HG02623 (cell line): ENCODE data around the gene CD72.
"Not testable (repeated sequence)": the region's sequence is repeated elsewhere in the genome, so short reads cannot be mapped to it uniquely, and the experiment has no call there.

Experiments
- ATAC-seq: cut with Tn5 transposase; IDR thresholded peaks from one replicate; pipeline ENCODE4 v1.9.1; 2021; ENCODE audit warnings: moderate library complexity; ENCODE audit not compliant: unreplicated experiment

CD72 gene

DNA sequence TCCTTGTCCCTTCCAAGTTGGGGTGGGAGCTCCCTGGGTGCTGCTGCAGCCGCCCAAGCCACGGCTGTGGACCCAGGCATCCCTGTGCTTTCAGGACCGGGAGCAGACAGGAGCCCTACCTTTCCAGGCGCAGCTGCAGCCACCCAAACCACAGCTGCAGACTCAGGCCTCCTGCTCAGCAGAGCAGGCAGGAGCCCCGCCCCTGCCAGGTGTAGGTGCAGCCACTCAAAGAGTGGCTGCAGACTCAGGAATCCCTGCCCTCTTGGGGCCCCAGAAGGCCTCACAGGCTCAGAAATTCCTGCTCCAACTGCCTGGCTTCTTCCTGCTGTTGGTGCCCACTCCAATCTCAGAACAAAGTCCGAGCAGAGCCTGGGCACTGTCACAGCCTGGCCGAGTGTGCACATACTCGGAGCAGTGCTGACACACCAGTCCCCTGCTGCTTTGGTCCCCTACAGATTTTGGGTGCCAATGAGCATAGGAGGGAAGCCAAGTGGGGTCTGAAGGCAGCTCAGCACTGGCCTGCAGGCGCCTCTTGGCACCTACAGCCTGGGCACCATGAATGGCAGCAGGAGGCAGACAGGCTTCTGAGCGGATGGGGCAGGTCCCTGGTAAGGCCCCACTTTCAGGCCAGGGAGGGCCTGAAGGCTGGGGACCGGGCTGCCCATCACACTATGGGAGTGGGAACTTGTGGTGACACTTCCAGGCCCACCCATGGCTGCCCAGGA lies 19.2 kb downstream of the CD72 start:
- ATAC-seq: no peak

DNA sequence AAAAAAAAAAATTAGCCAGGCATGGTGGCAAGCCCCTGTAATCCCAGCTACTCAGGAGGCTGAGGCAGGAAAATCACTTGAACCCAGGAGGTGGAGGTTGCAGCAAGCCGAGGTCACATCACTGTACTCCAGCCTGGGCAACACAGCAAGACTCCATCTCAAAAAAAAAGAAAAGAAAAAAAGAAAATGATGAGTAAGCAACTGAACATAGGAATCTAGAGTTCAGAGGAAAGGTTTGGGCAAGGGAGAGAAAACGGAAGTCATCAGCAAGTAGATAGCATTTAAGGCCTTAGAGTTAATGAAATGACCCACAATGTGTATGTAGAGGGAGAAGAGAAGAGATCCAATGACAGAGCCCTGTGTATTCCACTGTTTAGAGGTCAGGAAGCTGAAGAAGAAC lies 21.3 kb downstream of the CD72 start:
- ATAC-seq: not testable (repeated sequence)

DNA sequence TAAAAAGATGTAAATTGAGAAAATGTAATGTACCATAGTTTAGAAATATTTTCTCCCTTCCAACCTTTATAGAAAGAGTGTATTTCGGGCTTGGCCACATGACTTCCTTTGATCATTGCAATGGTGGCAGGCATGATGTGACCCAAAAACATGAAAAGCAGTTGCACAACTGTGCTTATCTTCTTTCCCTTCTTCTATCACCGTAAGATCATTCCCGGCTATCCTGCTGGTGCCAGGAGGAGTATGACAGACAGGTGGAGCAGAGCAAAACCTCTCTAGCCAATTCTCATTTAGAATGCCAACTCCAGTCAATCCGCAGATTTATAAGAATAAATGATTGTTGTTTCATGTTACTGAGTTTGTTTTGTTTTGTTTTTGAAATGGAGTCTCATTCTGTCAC lies 23.7 kb downstream of the CD72 start:
- ATAC-seq: no peak

DNA sequence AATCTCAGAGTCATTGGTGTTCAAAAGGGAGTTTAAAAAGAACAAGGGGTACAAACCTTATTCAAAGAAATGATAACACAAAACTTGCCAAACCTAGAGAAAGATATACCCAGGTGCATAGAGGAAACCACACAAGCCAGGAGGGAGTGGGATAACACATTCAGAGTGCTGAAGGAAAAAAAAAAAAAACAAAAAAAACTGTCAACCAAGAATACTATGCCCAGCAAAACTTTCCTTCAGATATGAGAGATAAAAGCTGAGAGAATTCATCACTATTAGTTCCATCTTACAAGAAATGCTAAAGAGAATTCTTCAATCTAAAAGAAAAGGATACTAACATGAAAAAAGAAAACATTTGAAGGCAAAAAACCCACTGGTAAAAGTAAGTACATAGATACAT lies 24.6 kb downstream of the CD72 start:
- no peak for ATAC-seq

- not testable (repeated sequence) for ATAC-seq
Observed at GRCh38 chr9:35588506-35588905, 29.7 kb downstream of the CD72 start.

GRCh38 chr9:35584681-35585080 lies 33.5 kb downstream of the CD72 start:
- ATAC-seq: not testable (repeated sequence)

- ATAC-seq: not testable (repeated sequence)
Observed at GRCh38 chr9:35583521-35583920, 34.7 kb downstream of the CD72 start.

GRCh38 chr9:35579659-35580227 lies 38.5 kb downstream of the CD72 start:
- not testable (repeated sequence) for ATAC-seq

- ATAC-seq: no peak
Observed at GRCh38 chr9:35579130-35579529, 39.1 kb downstream of the CD72 start.

DNA sequence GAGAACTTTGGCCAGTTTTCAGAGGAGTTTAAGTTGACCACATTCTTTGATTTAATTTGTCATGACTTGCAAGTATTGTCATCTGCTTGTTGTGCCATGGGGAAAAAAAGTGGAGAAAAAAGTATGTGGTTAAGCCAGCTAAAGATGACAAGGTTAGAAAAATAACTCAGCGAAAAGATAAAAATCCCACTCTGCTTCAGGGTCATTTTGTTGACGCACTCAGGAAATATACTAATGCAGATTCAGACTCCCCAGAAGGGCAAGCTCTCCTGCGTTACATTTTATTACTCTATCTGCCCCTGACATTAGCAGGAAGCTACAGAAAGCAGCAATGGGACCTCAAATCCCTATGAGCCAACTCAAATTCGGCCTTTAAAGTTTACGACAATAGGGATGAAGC lies 40.7 kb downstream of the CD72 start:
- ATAC-seq: no peak

DNA sequence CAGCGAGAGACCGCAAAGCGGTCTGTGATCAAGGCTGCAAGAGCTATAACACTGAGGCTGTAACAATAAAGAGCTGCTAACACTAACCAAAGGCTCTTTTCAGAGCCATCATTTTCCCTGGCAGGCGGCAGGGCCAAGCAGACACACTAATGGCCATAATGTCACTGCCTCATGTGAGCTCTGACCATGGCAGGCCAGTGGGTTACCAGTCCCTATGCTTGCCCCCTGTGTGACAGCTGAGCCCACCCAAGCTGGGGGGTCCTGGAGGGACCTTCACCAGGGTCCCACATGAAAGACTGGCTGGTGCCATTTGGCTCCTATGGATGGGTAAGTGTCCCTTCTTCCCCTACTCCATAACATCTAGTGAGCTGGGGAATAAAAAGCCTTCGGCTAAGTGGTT lies 42.7 kb downstream of the CD72 start:
- ATAC-seq: no peak

DNA sequence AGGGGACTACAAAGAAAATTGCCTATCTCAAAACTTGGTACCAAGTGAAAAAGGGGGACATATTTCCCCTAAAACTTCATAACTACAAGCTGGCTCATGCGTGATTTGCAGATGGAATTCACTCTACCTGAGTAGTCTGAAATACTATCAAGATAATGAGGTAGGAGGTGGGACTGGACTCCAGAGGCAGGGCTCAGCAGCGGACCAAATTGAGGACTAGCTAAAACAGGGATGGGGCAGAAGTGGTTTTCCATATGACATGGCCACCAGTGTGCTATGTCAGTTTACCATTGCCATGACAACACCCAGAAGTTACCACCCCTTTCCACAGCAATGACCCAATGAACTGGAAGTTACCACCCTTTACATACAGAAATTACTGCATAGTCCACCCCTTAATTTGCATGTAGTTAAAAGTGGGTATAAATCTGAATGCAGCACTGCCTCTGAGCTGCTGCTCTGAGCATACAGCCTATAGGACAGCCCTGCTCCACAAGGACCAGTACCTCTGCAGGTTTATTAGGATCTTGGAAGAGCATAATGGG lies 43.6 kb downstream of the CD72 start:
- no peak for ATAC-seq

DNA sequence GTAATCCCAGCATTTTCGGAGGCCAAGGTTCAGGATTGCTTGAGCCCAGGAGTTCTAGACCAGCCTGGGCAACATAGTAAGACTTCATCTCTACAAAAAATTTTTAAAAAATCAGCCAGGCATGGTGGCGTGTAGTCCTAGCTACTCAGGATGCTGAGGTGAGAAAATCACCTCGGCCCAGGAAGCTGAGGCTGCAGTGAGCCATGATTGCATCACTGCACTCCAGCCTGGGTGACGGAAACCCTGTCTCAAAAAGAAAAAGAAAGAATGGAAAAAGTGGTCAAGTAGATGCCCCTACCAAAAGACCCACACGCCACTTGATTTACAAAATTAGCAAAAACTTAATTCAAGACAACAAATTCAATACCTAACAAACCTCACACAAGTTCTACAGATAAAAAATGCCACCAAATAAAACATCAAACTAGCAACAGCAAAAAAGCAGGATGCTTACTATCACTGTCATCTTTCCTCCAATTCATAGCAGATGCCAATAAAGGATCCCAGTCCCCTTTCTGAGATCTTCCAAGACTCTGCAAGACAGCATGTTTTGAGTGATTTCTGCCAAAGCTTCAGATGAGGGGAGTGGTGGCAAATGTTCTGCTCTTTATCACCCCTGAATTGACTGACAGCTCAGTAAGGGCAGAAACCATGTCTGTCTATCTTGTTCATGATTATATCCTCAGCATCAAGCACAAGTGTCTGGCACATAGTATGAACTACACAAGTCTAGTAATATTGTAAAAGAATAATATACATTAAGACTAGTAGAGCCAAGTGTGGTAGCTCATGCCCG lies 47.3 kb downstream of the CD72 start:
- no peak for ATAC-seq

- peak; percentile 55 for ATAC-seq
Observed at GRCh38 chr9:35569206-35569605, 49.0 kb downstream of the CD72 start.

DNA sequence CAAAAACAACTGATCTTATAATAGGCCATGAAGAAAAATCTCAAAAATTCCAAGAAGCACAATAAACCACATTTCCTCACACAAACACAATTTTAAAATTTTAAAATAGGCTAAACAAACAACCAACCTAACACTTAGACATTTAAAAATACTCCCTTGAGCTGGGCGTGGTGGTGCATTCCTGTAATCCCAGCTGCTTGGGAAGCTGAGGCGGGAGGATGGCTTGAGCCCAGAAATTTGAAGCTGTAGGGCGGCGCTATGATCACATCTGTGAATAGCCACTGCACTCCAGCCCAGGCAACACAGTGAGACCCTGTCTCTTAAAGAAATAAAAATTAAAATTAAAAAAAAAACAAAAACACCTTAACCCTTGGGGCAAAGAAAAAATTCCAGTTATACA lies 50.0 kb downstream of the CD72 start:
- ATAC-seq: no peak

- ATAC-seq: no peak
Observed at GRCh38 chr9:35566417-35566816, 51.8 kb downstream of the CD72 start.

DNA sequence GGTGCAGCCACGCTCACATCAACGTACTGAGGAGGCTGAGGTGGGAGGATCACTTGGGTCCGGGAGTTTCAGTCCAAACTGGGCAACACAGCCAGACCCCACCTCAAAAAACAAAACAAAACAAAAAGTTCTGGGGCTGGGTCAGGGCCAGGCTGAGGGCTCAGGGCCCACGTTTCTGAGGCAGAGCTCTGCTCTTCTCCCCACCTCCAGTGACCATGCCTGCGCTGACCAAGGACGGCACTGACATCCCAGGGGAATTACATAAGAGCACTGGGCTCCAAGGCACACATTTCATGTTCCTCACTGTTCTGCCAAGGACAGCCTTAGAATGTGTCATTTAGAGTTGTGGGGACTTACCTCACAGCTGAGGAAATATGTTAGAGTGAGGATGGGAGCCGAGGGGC lies 53.6 kb downstream of the CD72 start:
- no peak for ATAC-seq

- no peak for ATAC-seq
Observed at GRCh38 chr9:35563791-35564197, 54.4 kb downstream of the CD72 start.

DNA sequence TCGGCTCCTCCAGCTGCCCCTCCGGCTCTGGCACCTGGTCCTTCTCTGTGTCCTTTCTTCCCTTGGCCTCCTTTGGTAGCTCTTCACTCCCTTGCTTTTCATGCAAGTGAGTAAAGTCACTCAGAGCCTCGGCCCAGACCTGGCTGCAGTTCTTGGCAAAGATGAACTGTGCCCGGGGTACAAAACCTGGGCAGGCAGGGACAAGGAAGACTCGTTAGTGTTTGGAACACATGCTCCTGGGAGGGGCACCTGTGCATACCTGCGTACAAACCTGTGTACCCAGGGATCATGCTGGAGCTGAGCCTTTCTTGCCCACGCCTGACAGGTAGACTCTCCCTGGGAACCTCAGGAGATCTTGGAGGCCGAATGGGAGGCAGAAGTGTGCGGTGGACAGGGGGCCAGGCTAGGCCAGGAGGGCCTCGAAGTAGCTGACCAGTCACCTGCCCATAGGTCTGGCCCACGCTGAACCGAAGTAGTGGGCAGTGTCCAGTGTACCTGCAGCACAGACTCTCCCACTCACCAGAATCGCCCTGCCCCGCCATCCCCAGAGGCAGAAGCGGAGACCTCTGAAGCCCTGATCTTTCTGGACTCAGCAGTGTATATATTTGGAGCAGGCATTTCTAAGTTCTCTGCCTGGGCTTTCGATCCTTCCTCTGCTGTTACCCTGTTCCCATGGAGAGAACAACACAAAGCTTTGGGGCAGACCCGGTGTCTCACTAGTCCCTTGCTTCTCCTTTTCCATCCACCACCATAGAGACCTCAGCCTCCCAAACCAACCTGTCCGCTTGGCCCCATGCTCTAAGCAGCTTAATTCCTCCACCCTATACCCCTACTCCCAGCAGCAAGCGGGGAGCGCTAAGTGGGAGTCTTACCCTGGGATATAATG lies 55.1 kb downstream of the CD72 start:
- no peak for ATAC-seq

DNA sequence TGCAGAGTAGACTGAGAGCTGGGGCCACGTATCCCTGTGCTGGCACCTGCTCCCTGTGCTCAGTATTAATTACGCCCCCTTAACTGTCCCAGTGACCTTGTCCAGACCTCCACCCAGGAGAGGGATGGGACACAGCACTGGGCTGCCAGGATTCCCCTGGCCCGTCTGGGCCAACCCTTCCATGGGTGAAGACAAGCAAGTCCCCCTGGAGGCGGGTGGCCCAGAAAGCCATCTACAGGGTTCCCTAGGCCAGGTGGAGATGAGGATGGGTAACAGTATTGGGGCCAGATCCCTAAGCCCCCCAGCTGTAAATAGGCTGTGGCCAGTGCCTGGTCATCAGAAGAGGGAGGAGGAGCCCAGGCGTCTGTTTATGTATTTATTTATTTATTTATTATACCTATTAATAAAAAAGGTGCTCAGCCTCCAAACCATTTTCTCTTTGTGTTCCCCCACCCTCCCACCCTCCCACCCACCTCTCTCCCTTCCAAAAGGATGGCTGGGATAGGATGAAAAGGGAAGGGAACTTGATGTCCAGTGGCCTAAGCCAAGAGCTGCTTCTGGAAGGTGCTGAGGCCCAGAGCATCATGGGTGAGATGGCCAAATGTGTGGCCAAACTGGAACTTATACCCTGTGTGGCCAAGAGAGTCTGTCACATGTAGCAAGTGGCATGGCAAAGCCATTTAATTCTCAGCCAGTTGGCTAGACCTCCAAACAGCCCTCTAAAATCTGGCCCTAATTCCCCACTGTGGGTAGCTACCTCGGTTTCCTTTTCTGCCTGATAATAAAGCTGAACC lies 56.5 kb downstream of the CD72 start:
- ATAC-seq: no peak
